Measurements from ENCODE around the gene GALC.

GALC gene

GRCh38 chr14:88008039-88008742 is 15.2 kb upstream of the GALC start:
- TF ChIP-seq CTCF (IDR thresholded peaks at IDR 0.05; ENCODE audit: low read depth, low read length, missing control alignments), result no peak
- no peak for DNase-seq (ENCODE audit: extremely low read depth, low read depth)
- H3K4me3 ChIP-seq (replicated peaks; ENCODE audit: low read depth, low read length), result no peak overlapping the region

- no peak for DNase-seq (ENCODE audit: extremely low read depth, low read depth)
- no peak for TF ChIP-seq CTCF (IDR thresholded peaks at IDR 0.05; ENCODE audit: low read depth, low read length, missing control alignments)
- H3K4me3 ChIP-seq (replicated peaks; ENCODE audit: low read depth, low read length), result no peak overlapping the region
These were observed 14.6 kb upstream of the GALC start for GRCh38 chr14:88007608-88008007.

GRCh38 chr14:88005978-88006851 is 13.2 kb upstream of the GALC start:
- DNase-seq (ENCODE audit: extremely low read depth, low read depth), result no peak
- no peak overlapping the region for H3K4me3 ChIP-seq (replicated peaks; ENCODE audit: low read depth, low read length)
- no peak for TF ChIP-seq CTCF (IDR thresholded peaks at IDR 0.05; ENCODE audit: low read depth, low read length, missing control alignments)

- DNase-seq (ENCODE audit: extremely low read depth, low read depth), result no peak
- H3K4me3 ChIP-seq (replicated peaks; ENCODE audit: low read depth, low read length), result no peak within 1 kb of the TSS
- TF ChIP-seq CTCF (IDR thresholded peaks at IDR 0.05; ENCODE audit: low read depth, low read length, missing control alignments), result no peak
These were observed 12.1 kb upstream of the GALC start, which contains the start of gene GPR65 for GRCh38 chr14:88005050-88005481. Gene GPR65, plus strand, starts transcription at chr14:88005135. Its CDS starts 5,713 bp downstream, at chr14:88010848.

GRCh38 chr14:88004506-88005036 is 11.6 kb upstream of the GALC start:
- no peak for DNase-seq (ENCODE audit: extremely low read depth, low read depth)
- no peak overlapping the region for H3K4me3 ChIP-seq (replicated peaks; ENCODE audit: low read depth, low read length)
- TF ChIP-seq CTCF (IDR thresholded peaks at IDR 0.05; ENCODE audit: low read depth, low read length, missing control alignments), result no peak

- DNase-seq (ENCODE audit: extremely low read depth, low read depth), result no peak
- no peak overlapping the region for H3K4me3 ChIP-seq (replicated peaks; ENCODE audit: low read depth, low read length)
- no peak for TF ChIP-seq CTCF (IDR thresholded peaks at IDR 0.05; ENCODE audit: low read depth, low read length, missing control alignments)
These were observed 10.4 kb upstream of the GALC start for GRCh38 chr14:88003425-88003824.

Data from HFF-Myc (cell line).